Neuron (in vitro differentiated cells): ENCODE measurements around the gene FXYD5.
A peak's percentile ranks its signal among the peaks of the same experiment; 100 is the strongest.

Experiments
- H2AFZ ChIP-seq: one replicate; pipeline ENCODE4 v1.6.1; 2013; ENCODE audit warnings: low read depth, mild to moderate bottlenecking, inconsistent platforms, low read length, moderate library complexity
- H3K27me3 ChIP-seq: one replicate; pipeline ENCODE4 v1.6.1; 2013; ENCODE audit warnings: low read length; ENCODE audit not compliant: insufficient read depth
- H3K36me3 ChIP-seq: one replicate; pipeline ENCODE4 v1.6.1; 2013; ENCODE audit warnings: low read length; ENCODE audit not compliant: insufficient read depth
- H3K4me1 ChIP-seq: one replicate; pipeline ENCODE4 v1.6.1; 2013; ENCODE audit warnings: low read length; ENCODE audit not compliant: insufficient read depth
- H3K4me3 ChIP-seq: 2 replicates; pipeline ENCODE4 v1.5.1; 2013; ENCODE audit warnings: mild to moderate bottlenecking, low read length, moderate library complexity
- H3K9me3 ChIP-seq: one replicate; pipeline ENCODE4 v1.6.1; 2013; ENCODE audit warnings: low read length

FXYD5 gene

DNA sequence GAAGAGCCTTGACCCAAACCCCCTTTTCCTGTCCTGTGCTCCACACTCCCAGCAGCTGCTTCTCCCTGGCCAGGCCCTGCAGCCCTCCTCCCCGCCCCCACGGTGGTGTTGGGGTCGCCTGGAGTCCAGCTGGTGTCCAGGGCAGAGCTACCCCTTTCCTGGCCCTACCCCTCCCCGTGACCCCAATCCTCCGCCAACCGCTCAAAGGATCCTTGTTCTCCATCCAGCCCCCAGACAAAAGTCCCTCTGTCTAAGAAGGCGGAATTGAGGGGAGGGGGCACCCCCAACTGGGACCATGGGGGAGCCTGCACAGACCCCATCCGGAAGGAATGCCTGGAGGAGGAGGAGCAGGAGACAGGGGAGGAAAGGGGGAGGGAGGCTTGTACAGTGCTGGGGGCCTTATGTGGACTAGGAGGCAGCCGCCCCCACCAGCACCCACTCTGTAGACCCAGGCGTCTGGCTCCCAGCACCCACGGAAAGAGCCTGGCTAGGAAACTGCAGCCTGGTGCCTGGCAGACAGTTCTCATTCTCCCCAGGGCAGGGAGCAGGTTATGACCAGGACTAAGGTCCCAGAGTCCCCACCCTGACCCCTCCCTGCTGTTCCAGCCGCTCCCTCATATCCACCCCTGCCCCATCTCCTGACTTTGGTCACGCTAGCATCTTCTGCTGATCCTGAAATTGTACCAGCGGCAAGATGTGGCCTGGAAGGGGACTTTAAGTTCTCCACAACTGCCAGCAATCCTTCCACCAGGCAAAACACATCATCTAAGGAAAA is 39.2 kb upstream of the FXYD5 start, which contains the start of gene FXYD3:
TSS of gene FXYD3 (plus strand) at position 647 of the 775 bp plus-strand sequence. CDS start 3,554 bp downstream, outside the sequence.
- Histone ChIP-seq H3K36me3 (no peaks in the 10 kb centered on the region), H2AFZ (peak within 1 kb of the TSS; percentile 64), H3K4me1 (peaks cover 11% of the 10 kb centered on the region), H3K27me3 (peaks cover 20% of the 10 kb centered on the region), H3K4me3 (no peak within 1 kb of the TSS), H3K9me3 (no peaks in the 10 kb centered on the region)

DNA sequence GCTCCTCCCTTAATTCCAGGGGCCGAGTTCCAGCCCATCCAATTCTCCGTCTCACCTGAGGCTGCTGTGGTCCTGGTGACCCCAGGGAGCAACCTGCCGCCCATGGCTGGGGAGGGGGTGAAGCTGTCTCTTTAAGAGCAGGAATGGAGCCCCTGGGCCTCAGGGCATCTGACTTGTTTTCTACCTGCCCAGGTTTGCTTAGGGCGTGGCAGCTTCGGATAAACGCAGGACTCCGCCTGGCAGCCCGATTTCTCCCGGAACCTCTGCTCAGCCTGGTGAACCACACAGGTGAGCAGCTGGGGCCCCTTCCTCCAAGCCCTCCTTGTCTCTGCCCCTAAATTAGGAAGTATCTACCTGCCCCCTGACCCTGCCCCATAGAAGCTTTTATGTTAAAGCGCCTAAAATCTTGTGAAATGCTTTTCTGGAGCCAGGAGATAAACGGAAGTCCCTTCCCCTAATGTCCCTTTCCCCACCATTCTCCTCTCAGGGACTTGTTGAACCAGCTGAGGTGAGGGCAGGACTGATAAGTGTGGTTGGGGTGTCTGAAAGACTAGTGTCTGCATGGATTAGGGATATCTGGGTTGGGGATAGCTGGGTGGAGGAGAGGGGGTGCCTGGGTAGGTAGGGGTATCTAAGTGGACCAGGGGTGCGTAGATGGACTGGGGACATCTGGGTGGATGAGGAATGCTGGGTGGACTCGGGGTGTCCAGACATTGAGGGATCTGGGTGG is 38.3 kb upstream of the FXYD5 start:
- H3K4me1 ChIP-seq, result peaks cover 11% of the 10 kb centered on the region
- H3K9me3 ChIP-seq, result no peaks in the 10 kb centered on the region
- no peak overlapping the region for H2AFZ ChIP-seq
- H3K27me3 ChIP-seq, result peaks cover 20% of the 10 kb centered on the region
- H3K36me3 ChIP-seq, result no peaks in the 10 kb centered on the region
- no peak overlapping the region for H3K4me3 ChIP-seq

DNA sequence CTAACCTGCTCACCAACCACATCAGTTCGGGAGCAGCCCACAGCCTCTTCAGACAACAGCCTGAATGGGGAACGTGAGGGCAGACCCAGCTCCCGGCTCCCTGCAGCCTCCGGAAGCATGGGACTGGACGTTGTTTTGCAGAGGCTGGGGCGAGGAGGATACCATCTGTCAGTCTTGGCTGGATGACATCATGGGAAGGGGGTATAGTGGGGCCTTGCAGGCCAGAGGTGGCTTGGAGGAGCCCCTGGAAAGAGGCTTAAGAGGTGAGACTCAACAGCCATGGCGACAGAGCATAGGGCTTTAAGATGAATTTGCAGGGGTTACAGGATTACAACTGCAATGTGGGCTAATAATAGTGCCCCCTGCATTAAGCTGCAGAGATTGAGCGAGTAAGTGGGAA is 37.4 kb upstream of the FXYD5 start:
- Histone ChIP-seq H2AFZ (no peak overlapping the region), H3K4me1 (peaks cover 11% of the 10 kb centered on the region), H3K4me3 (no peak overlapping the region), H3K36me3 (no peaks in the 10 kb centered on the region), H3K27me3 (peaks cover 20% of the 10 kb centered on the region), H3K9me3 (no peaks in the 10 kb centered on the region)

DNA sequence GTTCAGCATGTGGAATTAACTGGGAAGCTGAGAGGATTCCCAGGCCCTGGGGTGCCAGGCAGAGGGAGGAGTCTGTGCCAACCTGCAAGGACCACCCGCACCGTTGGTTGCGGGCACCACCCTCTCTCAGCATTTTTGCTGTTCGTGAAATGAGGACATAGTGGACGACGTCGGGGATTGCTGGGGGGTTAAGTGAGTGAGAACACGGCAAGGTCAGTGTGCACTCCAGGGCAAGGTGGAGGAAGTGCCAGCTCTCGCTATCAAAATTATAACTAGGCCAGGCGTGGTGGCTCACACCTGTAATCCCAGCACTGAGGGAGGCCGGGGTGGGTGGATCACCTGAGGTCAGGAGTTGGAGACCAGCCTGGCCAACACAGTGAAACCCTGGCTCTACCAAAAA is 36.7 kb upstream of the FXYD5 start:
- H3K4me1 ChIP-seq, result peaks cover 13% of the 10 kb centered on the region
- no peaks in the 10 kb centered on the region for H3K36me3 ChIP-seq
- no peak overlapping the region for H3K4me3 ChIP-seq
- H3K27me3 ChIP-seq, result peaks cover 20% of the 10 kb centered on the region
- H2AFZ ChIP-seq, result no peak overlapping the region
- H3K9me3 ChIP-seq, result no peaks in the 10 kb centered on the region

DNA sequence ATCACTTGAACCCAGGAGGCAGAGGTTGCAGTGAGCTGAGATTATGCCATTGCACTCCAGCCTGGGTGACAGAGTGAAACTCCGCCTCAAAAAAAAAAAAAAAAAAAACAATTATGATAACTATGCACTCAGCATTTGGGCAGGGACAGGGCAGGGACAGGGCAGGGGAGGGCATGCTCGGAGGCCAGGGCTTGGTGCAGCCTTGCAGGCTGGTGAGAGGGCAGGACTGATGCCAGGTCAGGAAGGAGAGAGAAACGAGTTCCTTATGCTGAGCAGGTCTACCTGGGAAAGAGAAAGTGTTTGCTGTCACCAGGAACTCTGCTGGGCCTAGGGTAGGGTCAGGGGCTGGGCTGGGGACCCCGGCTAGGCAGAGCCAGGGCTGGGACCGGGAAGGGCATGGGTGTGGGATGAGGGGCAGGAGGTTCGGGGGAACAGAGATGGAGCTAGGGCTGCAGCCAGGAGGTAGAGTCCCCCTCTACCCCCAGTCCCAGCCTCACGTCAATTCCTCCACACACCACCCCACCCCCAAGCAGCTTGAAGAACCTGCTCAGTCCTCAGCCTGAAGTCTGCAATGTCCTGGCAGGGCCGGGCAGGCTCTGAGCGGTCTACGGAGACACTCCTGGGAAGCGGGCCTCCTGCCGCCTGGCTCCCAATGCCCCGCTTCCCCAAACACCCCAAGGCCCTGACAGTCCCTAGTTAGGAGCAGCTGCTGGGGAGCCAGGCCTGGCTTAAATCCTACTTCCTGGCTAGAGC is 36.1 kb upstream of the FXYD5 start:
- H2AFZ ChIP-seq, result no peak overlapping the region
- H3K4me1 ChIP-seq, result peaks cover 19% of the 10 kb centered on the region
- H3K27me3 ChIP-seq, result peaks cover 20% of the 10 kb centered on the region
- no peaks in the 10 kb centered on the region for H3K36me3 ChIP-seq
- H3K4me3 ChIP-seq, result no peak overlapping the region
- no peaks in the 10 kb centered on the region for H3K9me3 ChIP-seq

DNA sequence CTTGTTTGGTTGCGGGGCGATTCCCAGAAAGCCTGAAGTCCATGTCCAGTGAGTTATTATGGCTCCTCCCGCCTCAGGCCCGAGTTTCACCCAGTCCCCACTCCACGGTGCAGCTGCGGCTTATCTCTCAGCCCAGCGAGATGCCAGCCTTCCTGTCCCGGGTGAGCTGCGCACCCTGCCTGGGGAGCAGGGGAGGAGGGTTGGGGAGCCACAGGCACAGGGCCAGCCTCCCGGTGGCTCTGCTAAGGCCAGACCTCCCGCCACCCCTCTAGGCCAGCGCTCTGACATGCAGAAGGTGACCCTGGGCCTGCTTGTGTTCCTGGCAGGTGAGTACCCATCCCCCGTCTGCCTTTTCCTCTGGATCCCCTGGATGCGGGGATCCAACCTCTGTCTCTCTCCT is 35.4 kb upstream of the FXYD5 start:
- H3K9me3 ChIP-seq, result no peaks in the 10 kb centered on the region
- no peak overlapping the region for H2AFZ ChIP-seq
- H3K4me3 ChIP-seq, result no peak overlapping the region
- no peaks in the 10 kb centered on the region for H3K36me3 ChIP-seq
- peaks cover 19% of the 10 kb centered on the region for H3K4me1 ChIP-seq
- H3K27me3 ChIP-seq, result peaks cover 20% of the 10 kb centered on the region

DNA sequence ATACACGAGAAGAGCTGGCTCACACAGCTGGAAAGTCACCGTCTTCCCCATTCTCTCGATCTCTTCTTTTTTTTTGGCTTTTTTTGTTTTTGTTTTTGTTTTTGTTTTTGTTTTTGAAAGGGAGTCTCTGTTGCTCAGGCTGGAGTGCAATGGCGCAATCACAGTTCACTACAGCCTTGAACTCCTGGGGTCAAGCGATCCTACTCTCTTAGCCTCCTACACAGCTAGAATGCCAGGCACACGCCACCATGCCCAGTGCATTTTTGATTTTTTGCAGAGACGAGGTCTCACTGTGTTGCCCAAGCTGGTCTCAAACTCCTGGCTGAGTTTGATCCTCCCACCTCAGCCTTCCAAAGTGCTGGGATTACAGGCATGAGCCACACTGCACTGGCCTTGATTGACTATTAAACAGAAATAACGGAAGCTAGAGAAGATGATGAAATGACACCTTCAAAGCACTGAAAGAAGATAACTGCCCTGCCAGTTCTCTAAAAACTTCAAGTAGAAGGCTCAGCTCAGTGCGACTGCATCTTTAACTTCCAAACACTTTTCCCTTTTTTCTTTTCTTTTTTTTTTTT is 34.9 kb upstream of the FXYD5 start:
- H3K27me3 ChIP-seq, result peaks cover 20% of the 10 kb centered on the region
- H3K4me1 ChIP-seq, result peaks cover 15% of the 10 kb centered on the region
- no peak overlapping the region for H2AFZ ChIP-seq
- H3K9me3 ChIP-seq, result no peaks in the 10 kb centered on the region
- H3K4me3 ChIP-seq, result no peak overlapping the region
- H3K36me3 ChIP-seq, result no peaks in the 10 kb centered on the region

DNA sequence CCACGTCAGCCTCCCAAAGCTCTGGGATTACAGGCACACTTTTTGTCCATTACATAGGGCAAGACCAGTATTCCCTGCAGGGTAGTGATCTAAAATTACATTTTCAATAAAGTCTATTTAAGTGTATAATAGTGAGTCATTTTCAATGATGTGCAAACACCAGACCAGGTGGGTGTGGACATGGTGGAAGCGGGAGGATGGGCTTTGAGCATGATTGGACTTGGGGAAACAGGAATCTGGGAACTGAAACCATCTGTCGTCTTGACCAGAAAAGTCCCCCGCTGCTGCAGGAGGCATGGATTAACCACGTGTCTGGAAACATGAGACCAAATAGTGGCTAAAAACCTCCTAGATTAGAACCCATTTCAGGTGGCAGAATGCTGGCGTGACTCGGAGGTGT is 34.0 kb upstream of the FXYD5 start:
- Histone ChIP-seq H3K4me3 (no peak overlapping the region), H3K36me3 (no peaks in the 10 kb centered on the region), H3K27me3 (peaks cover 20% of the 10 kb centered on the region), H3K9me3 (no peaks in the 10 kb centered on the region), H2AFZ (no peak overlapping the region), H3K4me1 (peaks cover 11% of the 10 kb centered on the region)

DNA sequence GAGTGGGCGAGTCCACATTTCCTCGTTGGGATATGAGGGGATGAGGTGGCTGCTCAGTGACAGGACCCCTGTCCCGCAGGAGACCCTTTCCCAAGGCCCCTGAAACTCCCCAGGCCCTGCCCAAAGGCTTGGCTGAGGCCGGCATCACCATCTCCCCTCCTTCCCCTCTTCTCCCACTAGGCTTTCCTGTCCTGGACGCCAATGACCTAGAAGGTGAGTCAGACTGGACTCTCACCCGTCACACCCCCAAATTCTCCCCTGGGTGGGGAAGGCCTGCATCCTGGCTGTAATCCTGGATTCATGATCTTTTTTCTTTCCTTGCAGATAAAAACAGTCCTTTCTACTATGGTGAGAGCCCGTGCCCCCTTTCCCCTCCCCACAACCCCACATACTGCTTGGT is 33.6 kb upstream of the FXYD5 start:
- Histone ChIP-seq H3K4me3 (no peak overlapping the region), H3K36me3 (no peaks in the 10 kb centered on the region), H3K27me3 (peaks cover 18% of the 10 kb centered on the region), H2AFZ (no peak overlapping the region), H3K4me1 (peaks cover 11% of the 10 kb centered on the region), H3K9me3 (no peaks in the 10 kb centered on the region)

DNA sequence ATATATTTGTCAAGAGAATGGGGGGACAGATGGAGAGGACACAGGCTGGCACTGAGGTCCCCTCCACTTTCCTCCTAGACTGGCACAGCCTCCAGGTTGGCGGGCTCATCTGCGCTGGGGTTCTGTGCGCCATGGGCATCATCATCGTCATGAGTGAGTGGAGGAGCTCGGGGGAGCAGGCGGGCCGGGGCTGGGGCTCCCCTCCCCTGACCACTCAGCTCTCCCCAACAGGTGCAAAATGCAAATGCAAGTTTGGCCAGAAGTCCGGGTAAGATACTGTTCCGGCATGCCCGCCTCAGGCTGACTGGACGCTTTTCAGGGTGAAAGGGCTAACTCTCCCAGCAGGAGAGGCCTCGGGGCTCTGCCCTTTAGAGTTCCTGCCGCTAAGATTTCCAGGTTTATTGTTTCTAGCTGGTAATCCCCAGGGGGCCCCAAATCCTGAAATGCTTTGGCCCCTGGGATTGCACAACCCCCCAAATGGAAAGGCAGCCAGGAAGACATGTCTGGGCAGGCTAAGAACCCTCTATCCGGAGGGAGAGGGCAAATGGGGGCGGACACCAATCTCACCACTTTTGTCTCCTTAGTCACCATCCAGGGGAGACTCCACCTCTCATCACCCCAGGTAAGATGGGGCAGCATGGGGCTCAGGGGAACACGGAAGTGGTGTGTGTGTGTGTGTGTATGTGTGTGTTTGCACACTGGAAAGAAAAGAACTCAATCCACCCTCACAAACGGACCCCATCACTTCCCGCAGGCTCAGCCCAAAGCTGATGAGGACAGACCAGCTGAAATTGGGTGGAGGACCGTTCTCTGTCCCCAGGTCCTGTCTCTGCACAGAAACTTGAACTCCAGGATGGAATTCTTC is 31.6 kb upstream of the FXYD5 start:
- no peak overlapping the region for H3K4me3 ChIP-seq
- H3K4me1 ChIP-seq, result peaks cover 7% of the 10 kb centered on the region
- H3K9me3 ChIP-seq, result no peaks in the 10 kb centered on the region
- no peaks in the 10 kb centered on the region for H3K36me3 ChIP-seq
- peaks cover 7% of the 10 kb centered on the region for H3K27me3 ChIP-seq
- H2AFZ ChIP-seq, result no peak overlapping the region

DNA sequence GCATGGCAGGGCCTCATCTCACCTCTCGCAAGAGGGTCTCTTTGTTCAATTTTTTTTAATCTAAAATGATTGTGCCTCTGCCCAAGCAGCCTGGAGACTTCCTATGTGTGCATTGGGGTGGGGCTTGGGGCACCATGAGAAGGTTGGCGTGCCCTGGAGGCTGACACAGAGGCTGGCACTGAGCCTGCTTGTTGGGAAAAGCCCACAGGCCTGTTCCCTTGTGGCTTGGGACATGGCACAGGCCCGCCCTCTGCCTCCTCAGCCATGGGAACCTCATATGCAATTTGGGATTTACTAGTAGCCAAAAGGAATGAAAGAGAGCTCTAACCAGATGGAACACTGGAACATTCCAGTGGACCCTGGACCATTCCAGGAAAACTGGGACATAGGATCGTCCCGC is 31.0 kb upstream of the FXYD5 start:
- Histone ChIP-seq H3K4me3 (no peak overlapping the region), H2AFZ (no peak overlapping the region), H3K27me3 (peaks cover 4% of the 10 kb centered on the region), H3K36me3 (no peaks in the 10 kb centered on the region), H3K4me1 (peaks cover 7% of the 10 kb centered on the region), H3K9me3 (no peaks in the 10 kb centered on the region)
